ENCODE measurements around the gene INPP4A.

Gene INPP4A

DNA sequence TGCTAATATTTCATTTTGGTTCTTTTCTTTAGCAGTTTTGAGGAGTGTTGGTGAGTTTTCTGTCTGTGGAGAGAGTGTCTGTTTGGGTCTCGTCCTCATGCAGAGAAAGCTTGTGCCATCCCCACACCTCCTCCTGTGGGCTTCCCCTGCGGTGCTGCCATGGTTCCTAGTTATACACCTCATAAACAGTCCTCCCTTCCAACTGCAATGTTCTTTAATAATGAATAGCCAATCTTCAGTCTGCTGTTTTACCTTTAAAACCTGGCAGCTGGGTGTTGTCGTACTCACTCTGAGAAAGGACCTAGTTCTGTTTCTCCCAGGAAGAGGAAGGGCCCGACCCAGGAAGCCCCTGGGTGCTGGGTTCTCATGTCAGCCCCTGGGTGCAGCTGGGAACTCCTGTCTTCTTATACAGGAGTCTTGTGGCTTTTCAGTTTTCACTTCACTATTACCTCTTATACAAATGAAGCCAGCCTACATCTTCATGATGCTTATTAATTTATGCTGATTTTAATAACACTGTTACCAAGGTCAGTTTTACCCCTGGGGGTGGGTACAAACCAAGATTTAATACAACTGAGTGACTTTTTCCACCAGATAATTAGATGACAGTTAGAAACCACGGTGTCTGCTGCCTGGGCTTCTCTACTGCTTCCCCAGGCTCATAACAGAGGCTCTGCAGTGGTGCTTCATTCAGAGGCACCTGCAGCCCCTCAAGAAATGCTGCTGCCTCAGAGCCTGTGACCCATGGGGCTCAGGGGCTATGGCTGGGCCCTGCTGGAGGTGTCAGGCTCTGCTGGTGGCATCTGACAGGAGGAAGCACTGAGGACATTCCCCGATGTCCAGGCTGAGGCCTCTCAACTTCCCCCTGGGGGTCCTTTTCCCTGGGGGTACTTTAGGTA lies 104.5 kb downstream of the INPP4A start:
- no peak for DNase-seq

DNA sequence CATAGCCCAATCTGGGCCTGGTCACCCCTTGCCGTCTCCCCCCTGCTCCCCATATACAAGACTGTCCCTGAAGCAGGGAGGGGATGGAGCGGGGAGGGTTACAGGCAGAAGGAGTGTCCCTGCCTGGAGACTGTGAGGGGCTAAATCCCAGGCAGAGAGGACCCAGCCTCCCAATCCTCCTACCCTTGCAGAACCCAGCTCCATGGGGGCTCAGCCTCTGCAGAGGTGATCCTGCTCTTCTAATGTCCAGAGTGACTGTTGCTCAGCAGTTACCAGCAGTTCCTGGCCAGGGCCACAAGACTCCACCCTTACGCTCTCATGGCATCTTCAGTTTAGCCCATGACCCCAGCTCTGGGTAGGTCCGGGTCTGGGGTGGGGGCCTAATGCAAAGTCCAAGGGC lies 105.5 kb downstream of the INPP4A start:
- no peak for DNase-seq

DNA sequence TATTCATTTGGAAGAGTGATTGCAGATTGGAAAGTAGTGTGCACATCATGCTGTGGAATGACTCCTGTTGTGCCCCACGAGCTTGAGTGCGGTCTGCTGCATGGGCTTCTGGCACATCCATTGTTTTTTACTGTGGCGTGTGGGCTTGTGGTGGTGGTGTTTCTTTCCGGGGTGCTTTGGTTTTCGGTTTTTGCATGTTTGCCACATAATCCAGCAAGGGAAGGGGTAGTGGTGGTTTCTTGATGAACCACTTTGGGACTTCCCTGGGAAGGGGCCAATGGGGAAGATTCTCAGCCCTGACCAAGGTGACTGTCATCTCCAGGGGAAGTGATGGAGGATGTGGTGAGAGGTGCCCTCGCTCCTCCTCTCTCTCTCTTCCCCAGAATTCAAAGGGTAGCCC lies 106.7 kb downstream of the INPP4A start:
- no peak for DNase-seq

DNA sequence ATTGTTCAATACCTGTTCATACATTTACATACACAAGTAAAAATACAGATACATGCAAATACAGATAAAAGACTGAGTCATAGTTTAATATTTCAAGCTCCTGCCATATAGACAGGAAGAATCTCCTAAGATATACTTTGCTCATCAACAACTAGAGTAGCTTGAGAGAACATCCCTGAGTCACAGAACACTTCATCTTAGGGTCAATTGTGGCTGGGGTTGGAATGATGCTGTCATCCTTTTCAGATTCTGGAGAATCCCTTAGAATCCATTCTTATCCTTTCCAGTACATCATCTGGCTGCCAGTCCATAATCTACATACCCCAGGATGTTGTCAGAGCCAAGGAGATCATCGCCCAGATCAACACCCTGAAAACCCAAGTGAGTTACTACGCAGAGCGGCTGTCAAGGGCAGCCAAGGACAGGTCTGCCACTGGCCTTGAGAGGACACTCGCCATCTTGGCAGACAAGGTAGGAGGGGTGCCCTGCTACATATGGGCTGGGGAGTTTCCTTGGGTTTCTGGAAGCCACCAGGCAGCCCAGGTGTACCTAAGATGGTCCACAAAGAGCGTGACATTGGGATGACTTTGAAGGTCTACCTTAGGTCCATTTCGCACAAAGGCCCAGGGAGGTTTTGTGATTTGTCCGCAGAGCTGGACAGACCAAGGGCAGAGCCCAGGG lies 108.0 kb downstream of the INPP4A start:
- DNase-seq = no peak

DNA sequence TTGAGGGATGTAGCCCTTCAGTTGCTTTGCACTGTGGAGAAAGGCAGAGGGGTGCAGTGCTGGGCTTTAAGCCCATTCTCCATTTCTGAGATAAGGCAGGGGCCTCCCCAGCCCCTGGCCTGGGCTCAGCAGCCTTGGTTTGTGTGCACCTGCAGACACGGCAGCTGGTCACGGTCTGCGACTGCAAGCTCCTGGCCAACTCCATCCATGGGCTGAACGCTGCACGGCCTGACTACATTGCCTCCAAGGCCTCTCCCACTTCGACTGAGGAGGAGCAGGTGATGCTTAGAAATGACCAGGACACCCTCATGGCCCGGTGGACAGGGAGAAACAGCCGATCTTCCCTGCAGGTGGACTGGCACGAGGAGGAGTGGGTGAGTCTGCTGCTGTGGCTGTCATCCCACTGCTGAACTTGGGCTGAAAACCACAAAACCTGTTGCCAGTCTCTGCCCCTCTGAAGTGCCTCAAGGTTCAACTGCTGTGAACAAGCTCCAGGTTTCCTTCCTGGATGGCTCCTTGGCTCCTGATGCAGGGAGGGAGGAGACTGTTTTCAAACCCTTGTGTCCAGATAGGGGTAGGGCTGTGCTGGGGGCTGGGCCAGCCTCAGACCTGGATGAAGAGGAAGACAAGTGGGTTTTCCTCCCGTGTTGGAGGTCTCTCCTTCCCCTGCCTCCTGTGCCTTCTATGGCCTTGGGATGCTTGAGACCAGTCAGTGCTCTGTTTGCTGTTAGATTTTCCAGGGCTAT lies 109.6 kb downstream of the INPP4A start:
- no peak for DNase-seq

DNA sequence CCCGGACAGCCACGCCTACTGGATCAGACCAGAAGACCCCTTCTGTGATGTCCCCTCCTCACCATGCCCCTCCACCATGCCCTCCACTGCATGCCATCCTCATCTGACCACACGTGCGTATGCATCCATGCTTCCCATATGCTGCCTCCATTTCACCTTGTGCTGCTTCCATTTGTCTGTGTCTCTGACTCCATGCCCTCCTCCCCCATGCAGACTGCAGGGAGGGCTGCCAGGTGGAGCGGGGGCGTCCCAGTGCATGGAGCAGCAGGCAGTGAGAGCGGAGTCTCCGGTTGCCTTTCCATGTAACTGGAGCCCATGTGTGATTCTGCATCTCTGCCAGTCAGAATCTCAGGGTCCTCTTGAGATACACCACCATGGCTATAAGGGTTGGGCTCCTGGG lies 111.0 kb downstream of the INPP4A start:
- no peak for DNase-seq

DNA sequence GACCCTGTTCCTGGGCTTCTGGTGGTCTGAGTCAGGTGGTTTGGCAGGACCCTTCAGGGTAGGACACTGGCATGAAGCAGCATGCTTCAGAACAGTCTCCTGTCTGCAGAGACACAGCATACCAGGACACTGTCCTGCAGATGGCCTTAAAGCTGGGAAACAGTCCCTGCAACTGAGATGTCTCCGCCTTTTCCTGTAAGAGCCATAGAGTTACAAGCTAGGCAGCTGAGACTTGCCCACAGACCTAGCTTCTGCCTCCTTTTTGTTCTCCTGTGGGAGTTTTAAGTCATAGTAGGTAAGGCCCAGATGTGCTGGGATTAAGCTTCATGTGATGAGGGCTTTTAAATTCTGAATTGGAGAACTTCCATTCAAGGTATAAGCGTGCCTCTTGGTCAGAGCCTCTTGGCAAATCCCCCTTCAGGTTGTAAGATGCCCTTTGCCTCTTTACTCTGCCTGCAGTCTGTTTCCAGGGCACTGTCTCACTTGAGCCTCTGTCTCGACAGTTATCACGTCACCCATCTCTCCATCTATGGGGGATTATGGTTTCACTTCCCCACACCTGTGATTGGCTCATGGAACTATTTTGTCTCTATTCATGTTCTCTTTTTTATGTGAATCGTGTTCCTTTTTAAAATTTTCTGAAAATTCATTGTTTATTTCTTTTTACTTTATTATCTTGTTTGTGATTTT lies 111.8 kb downstream of the INPP4A start:
- DNase-seq = no peak

DNA sequence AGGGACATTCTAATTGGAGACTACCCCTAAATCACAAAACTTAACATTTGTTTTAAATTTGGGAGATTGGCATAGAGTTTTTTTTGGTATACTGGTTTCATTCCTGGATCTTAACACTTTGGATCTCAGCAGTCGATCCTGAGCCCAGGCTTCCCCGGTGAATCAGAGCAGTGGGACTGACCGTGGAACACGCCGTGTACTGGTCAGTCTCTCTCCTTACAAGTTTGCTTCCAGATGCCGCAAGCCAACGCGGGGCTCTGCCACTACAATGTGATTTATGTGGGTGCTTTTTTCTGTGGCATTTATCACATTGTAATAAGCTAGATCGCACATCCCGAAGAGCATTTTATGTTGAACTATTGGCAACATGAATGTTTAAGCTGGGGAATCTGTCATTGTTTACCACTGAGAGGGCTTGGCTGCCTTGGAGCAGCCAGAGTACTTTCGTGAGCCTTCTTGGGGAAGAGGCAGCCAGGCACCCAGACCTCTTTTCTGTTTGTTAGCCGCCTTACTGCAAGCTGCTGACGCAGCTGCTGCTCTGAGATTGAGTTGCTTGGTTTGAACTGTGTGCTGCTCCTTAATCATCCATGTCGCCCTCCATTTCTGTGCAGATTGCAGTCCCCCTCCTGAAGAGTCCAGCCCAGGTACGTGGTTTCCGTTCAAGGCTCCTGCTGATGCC lies 114.3 kb downstream of the INPP4A start:
- DNase-seq = no peak

DNA sequence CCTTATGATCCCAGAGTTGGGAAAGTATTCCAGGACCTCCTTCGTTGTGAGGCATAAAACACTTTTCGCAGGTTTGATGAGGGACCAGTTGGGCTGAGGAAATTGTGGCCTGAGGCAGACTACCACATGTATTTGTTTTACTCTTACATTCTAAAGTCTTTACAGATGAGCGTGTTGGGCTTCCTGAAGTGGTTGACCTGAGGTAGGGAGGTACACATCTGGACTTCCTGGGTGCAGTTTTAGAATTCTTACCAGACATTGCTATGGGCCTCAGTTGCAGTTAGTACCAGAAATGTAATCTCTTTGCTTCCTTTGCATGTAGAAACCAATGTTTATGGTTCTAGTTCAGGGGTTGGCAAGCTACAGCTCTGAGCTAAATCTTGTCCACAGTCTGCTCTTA lies 114.9 kb downstream of the INPP4A start:
- DNase-seq = no peak

DNA sequence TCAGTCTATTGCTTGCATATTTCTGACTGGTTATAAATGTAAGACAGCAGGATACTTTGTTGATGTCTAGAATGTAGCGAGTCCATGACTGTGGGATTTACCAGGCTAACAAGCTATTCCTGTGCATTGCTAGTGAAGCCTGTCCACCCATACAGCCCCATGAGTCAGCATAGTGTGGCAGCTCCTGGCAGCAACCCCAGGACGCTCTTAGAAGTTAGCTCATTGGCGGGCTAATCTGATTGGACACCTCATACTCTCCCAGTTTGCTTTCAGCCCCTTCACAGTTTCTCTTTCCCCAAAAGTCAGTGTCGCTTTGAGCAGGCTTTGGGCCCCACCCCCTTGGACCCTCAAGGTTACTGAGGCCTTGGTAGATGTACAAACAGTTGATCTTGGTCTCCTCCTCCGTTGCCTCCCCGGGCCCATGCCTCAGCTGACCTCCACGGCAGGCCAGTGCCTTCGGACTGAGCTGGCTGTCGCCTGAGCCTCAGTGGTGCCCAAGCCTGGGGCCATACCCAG lies 115.7 kb downstream of the INPP4A start:
- no peak for DNase-seq

DNA sequence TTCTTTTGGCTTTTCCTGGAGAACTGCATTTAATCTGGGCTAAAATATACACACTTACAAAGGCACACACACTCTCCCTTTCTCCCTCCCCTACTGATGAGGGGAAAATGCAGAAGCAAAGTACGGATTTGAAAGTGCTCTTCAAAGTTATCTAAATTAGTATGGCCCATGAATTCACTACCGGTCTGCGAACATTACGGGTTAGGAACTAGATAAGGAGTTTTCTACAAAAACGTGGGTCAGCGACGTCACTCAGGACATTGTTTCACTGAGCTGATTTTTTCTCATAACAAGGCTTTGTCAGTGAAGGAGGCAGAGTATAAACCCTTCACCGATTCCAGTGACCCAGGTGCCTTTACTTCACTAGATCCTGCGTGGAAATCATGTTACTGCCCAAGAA lies 116.4 kb downstream of the INPP4A start:
- DNase-seq = no peak

DNA sequence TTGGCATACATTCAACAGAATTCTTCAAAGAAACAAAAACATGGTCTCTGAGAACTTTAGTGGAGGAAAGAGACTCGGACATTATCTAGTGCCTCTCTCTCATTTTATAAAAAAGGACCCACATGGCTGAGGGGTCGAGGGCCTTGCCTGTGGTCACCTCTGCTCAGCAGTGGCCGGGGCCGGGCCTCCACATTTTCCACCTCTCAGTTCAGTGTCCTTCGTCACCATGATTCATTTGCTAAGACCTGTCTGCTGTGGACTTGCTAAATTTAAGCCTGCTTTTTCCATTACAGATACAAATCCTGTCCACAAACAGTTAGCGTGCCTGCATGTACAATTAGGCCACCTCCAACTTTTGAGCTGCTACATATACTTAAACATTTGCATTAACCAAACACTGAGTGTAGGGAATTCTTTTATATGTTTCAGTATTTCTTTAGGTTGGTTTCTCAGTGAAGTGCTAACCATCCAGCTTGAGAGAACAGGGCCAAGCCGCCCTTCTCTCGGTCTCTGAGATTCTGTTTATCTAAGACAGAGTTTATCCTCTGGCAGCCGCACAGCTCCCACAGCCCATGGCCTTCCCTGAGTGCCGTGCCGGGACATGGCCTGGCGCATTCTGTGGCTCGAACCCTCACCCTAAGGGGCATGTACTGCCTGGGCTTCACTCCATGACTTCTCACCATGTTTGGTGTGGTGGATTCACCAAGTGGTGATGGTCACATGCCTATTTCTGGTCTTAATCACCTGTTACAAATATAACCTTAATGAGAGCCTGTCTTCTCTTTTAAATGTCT lies 117.4 kb downstream of the INPP4A start:
- no peak for DNase-seq

DNA sequence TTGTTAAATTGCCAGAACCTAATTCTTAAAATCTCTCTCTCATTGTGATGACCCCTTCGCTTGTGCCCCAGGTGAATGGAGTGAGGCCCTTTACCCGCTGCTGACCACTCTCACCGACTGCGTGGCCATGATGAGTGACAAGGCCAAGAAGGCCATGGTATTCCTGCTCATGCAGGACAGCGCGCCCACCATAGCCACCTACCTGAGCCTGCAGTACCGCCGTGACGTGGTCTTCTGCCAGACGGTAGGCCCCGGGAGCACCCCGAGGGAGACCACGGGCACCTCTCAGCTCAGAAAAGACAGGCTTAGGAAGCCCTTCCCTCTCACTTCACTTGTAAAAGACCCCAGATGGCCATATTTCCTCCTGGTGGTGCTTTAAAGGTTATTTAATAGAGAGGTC lies 118.7 kb downstream of the INPP4A start:
- DNase-seq = no peak

DNA sequence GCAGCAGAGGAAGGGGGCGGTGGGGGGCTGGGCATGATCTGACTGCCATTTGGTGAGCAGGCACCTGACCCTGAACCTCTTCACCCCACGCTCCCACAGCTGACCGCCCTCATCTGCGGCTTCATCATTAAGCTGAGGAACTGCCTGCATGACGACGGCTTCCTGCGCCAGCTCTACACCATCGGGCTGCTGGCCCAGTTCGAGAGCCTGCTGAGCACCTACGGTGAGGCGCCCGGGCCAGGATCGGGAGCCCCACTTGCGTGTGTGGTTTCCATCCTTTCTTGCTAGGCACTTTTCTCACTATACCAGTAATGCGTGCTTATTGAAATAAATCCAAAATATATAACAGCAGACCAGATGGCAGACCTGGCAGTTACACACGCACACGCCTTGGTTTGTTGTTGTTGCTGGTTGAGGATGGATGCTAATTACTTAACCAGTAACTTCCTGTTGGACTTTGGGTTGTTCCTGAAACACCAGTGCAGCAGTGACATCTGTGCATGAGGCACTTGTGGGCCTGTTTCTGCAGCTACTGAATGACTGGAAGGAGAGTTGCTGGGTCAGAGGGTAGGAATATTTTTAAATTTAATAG lies 120.0 kb downstream of the INPP4A start:
- no peak for DNase-seq

DNA sequence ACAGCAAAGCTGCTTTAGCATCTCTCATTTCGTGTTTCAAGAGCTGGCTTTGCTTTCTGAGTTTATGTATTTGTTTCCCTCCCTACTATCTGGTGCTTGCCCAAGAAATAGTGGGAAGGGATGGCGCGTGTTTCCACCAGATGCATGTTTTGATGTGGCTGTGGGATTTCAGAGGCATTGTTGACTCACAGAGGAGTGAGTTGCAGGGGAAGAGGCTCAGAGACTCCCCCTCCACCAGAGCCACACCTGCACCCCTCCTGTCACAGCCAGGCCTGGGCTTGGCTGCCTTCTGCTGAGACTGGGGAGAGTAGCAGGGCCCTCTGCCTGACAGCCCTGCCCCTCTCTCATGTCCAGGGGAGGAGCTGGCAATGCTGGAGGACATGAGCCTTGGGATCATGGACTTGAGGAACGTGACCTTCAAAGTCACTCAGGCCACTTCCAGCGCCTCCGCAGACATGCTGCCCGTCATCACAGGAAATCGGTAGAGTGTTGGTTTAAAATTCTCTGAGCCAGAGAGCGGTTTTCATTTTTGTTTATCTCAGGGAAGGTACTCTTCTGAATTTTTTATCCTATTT lies 120.7 kb downstream of the INPP4A start:
- DNase-seq = no peak

DNA sequence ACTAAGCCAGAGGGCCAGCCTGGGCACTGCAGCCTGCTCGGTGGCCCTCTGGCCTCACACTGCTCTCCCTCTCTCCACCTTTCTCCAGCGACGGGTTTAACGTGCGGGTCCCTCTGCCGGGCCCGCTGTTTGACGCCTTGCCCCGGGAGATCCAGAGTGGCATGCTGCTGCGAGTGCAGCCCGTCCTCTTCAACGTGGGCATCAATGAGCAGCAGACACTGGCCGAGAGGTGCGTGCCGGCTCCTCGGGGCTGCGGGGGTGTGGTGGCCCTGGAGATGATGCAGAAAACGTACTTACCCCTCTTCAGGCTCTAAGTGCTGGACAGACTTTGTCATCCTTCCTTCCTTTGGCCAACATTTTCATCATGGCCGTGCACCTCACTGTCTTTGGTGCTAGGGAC lies 121.3 kb downstream of the INPP4A start:
- DNase-seq = no peak

DNA sequence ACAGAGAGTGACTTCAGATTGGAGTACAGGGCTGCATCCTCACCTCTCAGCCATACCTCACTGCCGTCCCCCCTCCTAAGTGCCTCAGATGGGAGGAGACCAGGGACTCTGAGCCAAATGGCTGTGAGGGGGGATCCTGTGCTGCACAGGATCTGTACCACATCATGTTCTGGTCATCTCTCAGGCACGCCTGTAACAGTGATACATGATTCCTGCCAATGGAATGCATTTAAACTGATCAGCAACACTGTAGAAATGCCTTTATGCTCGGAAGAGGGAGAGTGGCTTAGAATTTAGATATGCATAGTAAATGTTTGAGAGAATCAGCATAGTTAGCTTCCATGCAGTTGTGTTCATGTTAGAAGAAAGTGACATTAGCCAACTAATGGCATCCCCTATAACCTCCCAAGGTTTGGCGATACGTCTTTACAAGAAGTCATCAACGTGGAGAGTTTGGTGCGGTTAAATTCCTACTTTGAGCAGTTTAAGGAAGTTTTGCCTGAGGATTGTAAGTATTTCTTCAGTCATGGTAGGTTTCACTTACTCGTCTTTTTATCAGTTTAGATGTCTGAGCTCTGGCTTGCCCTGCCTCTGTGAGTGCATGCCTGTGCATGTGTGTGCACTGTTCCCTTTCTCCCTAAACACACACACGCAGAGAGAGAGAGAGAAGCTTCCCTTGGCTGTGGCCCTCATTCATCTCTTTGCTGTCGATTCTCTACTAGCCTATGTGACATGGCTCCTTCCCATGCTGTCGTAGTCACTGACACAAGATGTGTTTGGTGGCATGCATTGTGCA lies 123.7 kb downstream of the INPP4A start:
- DNase-seq = no peak

DNA sequence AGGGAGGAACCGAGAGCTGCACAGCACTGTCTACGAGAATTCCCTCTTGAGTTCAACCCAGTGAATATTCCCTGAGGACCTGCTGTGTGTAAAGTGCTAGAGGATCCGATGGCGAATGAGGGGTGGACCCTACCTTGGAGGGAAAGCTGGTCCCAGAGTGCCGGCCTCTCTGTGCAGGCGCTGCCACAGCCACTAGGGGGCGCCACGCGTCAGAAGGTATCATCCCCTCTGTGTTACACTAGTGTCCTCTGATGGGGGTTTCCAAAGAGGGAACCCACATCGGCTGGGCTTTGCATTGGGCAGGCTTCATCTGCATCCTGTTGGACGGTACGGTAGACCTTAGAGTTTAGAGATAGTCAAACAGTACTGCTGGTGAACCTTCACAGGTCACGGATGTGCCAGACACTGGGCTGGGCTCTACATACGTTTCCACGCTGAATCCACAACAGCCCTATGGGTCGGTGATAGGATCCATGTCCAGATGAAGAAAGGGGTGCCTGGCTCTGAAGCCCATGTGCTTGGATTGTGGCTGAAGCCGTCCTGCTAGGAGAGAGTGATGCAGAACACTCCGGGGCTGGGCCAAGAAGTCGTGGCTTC lies 124.6 kb downstream of the INPP4A start:
- DNase-seq = no peak

DNA sequence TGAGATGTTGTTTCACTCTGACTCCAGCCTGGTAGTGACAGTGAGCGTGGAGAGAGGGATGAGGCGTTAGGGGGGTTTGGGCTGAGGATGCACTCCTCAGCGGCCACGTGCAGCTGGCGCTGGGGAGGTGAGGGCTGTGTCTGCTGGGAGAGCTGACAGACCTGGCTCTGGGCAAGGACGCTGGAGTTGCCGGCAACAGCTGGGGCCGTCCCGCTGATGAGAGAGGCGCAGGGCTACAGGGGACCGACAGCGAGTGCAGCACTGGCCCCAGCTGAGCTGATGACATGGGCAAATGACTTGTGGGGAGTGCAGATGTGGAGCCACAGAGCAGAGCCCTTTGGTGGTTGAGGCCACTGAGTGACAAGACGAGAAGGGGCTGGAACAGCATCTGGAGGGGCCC lies 125.3 kb downstream of the INPP4A start:
- DNase-seq = no peak
